PFSK-1 (cell line): Measurements from ENCODE around the gene SRGAP3.

Experiments
- POLR2AphosphoS5 ChIP-seq: IDR thresholded peaks from 2 replicates; pipeline ENCODE4 v1.6.1; 2012; ENCODE audit warnings: low read depth, mild to moderate bottlenecking, control low read depth, low read length, moderate library complexity
- SIN3A ChIP-seq: IDR thresholded peaks from 2 replicates; pipeline ENCODE4 v1.6.1; 2012; ENCODE audit warnings: mild to moderate bottlenecking, low read length, moderate library complexity, borderline replicate concordance; ENCODE audit not compliant: insufficient read depth
- TAF1 ChIP-seq: IDR thresholded peaks from 2 replicates; pipeline ENCODE4 v1.6.1; 2012; ENCODE audit warnings: low read length, control low read depth, borderline replicate concordance; ENCODE audit not compliant: insufficient read depth
- TF ChIP-seq, protein P1 (sequence below), 2 experiments: IDR thresholded peaks; 2 replicates each; pipeline versions ENCODE4 v1.6.1 to v1.8.0; 2011 to 2012; ENCODE audit warnings: low read depth in 2 of 2, low read length in 2 of 2, control low read depth in 1 of 2, inconsistent platforms in 1 of 2, mild to moderate bottlenecking in 1 of 2, moderate library complexity in 1 of 2; ENCODE audit not compliant: insufficient read depth in 1 of 2

DNA sequence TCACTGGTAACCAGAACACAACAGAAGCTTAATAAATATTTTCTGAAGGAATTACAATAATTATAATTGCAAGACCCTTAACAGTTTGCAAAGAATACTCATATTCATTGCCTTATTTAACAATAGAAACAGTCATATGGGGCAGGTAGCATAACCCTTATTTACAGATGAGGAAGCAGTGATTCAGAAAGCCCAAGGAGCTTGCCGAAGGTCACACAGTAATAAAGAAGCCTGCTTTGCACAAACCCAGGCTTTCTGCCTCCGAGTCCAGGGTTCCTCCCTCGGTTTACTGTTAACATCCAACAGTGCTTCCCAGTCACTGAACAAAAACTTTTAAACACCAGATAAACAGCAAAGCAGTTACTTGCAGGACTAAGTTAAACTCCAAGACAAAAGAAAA lies 35.3 kb downstream of the SRGAP3 start:
- no peak for TF ChIP-seq TAF1
- TF ChIP-seq, protein P1, sequence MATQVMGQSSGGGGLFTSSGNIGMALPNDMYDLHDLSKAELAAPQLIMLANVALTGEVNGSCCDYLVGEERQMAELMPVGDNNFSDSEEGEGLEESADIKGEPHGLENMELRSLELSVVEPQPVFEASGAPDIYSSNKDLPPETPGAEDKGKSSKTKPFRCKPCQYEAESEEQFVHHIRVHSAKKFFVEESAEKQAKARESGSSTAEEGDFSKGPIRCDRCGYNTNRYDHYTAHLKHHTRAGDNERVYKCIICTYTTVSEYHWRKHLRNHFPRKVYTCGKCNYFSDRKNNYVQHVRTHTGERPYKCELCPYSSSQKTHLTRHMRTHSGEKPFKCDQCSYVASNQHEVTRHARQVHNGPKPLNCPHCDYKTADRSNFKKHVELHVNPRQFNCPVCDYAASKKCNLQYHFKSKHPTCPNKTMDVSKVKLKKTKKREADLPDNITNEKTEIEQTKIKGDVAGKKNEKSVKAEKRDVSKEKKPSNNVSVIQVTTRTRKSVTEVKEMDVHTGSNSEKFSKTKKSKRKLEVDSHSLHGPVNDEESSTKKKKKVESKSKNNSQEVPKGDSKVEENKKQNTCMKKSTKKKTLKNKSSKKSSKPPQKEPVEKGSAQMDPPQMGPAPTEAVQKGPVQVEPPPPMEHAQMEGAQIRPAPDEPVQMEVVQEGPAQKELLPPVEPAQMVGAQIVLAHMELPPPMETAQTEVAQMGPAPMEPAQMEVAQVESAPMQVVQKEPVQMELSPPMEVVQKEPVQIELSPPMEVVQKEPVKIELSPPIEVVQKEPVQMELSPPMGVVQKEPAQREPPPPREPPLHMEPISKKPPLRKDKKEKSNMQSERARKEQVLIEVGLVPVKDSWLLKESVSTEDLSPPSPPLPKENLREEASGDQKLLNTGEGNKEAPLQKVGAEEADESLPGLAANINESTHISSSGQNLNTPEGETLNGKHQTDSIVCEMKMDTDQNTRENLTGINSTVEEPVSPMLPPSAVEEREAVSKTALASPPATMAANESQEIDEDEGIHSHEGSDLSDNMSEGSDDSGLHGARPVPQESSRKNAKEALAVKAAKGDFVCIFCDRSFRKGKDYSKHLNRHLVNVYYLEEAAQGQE (IDR thresholded peaks at IDR 0.05; ENCODE audit: insufficient read depth in 1 of 2, low read depth in 2 of 2, low read length in 2 of 2) = no peak
- TF ChIP-seq SIN3A = no peak
- TF ChIP-seq POLR2AphosphoS5 = no peak
